ENCODE results near the gene TSFM. TPM values are rescaled to one million over a fixed set of nuclear protein-coding genes. Genes with fewer than 3 reads are reported as not detected.
A peak's percentile ranks its signal among the peaks of the same experiment; 100 is the strongest.

Gene TSFM
- total RNA-seq, 2 donors from 2014 or later = 37.7 to 39.9 TPM

- Mint-ChIP-seq H3K4me3 (no peak overlapping the region), H3K4me1 (peaks cover 13% of the 10 kb centered on the region), H3K36me3 (ENCODE audit: low read depth) (peaks cover 8% of the 10 kb centered on the region), H3K27ac (no peak overlapping the region), H3K9me3 (no peaks in the 10 kb centered on the region), H3K27me3 (ENCODE audit: insufficient read depth) (peaks cover 90% of the 10 kb centered on the region)
- no peak overlapping the region for H3K4me3 ChIP-seq (ENCODE audit: low read length)
- DNase-seq = no peak
- TF ChIP-seq, protein P1, sequence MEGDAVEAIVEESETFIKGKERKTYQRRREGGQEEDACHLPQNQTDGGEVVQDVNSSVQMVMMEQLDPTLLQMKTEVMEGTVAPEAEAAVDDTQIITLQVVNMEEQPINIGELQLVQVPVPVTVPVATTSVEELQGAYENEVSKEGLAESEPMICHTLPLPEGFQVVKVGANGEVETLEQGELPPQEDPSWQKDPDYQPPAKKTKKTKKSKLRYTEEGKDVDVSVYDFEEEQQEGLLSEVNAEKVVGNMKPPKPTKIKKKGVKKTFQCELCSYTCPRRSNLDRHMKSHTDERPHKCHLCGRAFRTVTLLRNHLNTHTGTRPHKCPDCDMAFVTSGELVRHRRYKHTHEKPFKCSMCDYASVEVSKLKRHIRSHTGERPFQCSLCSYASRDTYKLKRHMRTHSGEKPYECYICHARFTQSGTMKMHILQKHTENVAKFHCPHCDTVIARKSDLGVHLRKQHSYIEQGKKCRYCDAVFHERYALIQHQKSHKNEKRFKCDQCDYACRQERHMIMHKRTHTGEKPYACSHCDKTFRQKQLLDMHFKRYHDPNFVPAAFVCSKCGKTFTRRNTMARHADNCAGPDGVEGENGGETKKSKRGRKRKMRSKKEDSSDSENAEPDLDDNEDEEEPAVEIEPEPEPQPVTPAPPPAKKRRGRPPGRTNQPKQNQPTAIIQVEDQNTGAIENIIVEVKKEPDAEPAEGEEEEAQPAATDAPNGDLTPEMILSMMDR (conservative IDR thresholded peaks at IDR 0.05) = no peak
- H3K27me3 ChIP-seq (ENCODE audit: control insufficient read depth, insufficient read depth, low read length, poor library complexity, severe bottlenecking) = peaks cover 81% of the 10 kb centered on the region
- WGBS, 2 experiments (ENCODE audit: insufficient coverage in 1 of 2, insufficient read length in 1 of 2) = 86 to 92% methylated on average over 2 of the region's 2 CpGs
- peaks cover 6% of the 10 kb centered on the region for H3K4me1 ChIP-seq (ENCODE audit: control insufficient read depth, insufficient read depth, low read length)
- no peak overlapping the region for H3K27ac ChIP-seq (ENCODE audit: low read depth, low read length)
- no peaks in the 10 kb centered on the region for H3K9me3 ChIP-seq (ENCODE audit: control insufficient read depth, low read length)
- H3K36me3 ChIP-seq (ENCODE audit: control insufficient read depth, insufficient read depth, low read length) = peaks cover 6% of the 10 kb centered on the region
- no peak overlapping the region for H3K9ac ChIP-seq (ENCODE audit: extremely low read depth, low read length, poor library complexity, severe bottlenecking)
Observed at GRCh38 chr12:57762463-57762862, 20.1 kb upstream of the TSFM start.

- no peak overlapping the region for H3K27ac Mint-ChIP-seq
- Histone ChIP-seq H3K9me3 (ENCODE audit: control insufficient read depth, low read length) (no peaks in the 10 kb centered on the region), H3K4me3 (ENCODE audit: low read length) (no peak overlapping the region), H3K36me3 (ENCODE audit: control insufficient read depth, insufficient read depth, low read length) (peaks cover 11% of the 10 kb centered on the region), H3K4me1 (ENCODE audit: control insufficient read depth, insufficient read depth, low read length) (peaks cover 6% of the 10 kb centered on the region), H3K27ac (ENCODE audit: low read depth, low read length) (no peak overlapping the region), H3K27me3 (ENCODE audit: control insufficient read depth, insufficient read depth, low read length, poor library complexity, severe bottlenecking) (peaks cover 68% of the 10 kb centered on the region), H3K9ac (ENCODE audit: extremely low read depth, low read length, poor library complexity, severe bottlenecking) (no peak overlapping the region)
- peaks cover 13% of the 10 kb centered on the region for H3K4me1 Mint-ChIP-seq
- peaks cover 11% of the 10 kb centered on the region for H3K36me3 Mint-ChIP-seq (ENCODE audit: low read depth)
- peak overlapping the region; percentile 49 for H3K4me3 Mint-ChIP-seq
- DNase-seq = no peak
- peaks cover 76% of the 10 kb centered on the region for H3K27me3 Mint-ChIP-seq (ENCODE audit: insufficient read depth)
- 83 to 85% methylated on average over 5 to 6 of the region's 6 CpGs for WGBS, 2 experiments (ENCODE audit: insufficient coverage in 1 of 2, insufficient read length in 1 of 2)
- TF ChIP-seq, protein P1 (conservative IDR thresholded peaks at IDR 0.05) = no peak
- H3K9me3 Mint-ChIP-seq = no peaks in the 10 kb centered on the region
Observed at GRCh38 chr12:57763881-57764661, 18.5 kb upstream of the TSFM start.

- Mint-ChIP-seq H3K36me3 (ENCODE audit: low read depth) (peaks cover 14% of the 10 kb centered on the region), H3K27me3 (ENCODE audit: insufficient read depth) (peaks cover 73% of the 10 kb centered on the region), H3K9me3 (no peaks in the 10 kb centered on the region), H3K4me1 (peaks cover 13% of the 10 kb centered on the region), H3K4me3 (peak overlapping the region; percentile 49), H3K27ac (no peak overlapping the region)
- DNase-seq = no peak
- Histone ChIP-seq H3K27me3 (ENCODE audit: control insufficient read depth, insufficient read depth, low read length, poor library complexity, severe bottlenecking) (peaks cover 68% of the 10 kb centered on the region), H3K9me3 (ENCODE audit: control insufficient read depth, low read length) (no peaks in the 10 kb centered on the region), H3K4me3 (ENCODE audit: low read length) (peak overlapping the region; percentile 75), H3K9ac (ENCODE audit: extremely low read depth, low read length, poor library complexity, severe bottlenecking) (no peak overlapping the region), H3K36me3 (ENCODE audit: control insufficient read depth, insufficient read depth, low read length) (peaks cover 17% of the 10 kb centered on the region), H3K4me1 (ENCODE audit: control insufficient read depth, insufficient read depth, low read length) (peaks cover 6% of the 10 kb centered on the region), H3K27ac (ENCODE audit: low read depth, low read length) (no peak overlapping the region)
- TF ChIP-seq, protein P1 (conservative IDR thresholded peaks at IDR 0.05) = no peak
- WGBS, 2 experiments (ENCODE audit: insufficient coverage in 1 of 2, insufficient read length in 1 of 2) = 24 to 27% methylated on average over 12 to 17 of the region's 17 CpGs
Observed at GRCh38 chr12:57764662-57765002, 18.0 kb upstream of the TSFM start.

Data from endodermal cell (in vitro differentiated cells).